WERI-Rb-1 (cell line): ENCODE results near the gene CAMTA1.

ENCODE experiments used
- DNase-seq: peaks from one replicate; pipeline ENCODE4 v3.0.0-alpha.2; 2020
- H3K27ac ChIP-seq: fragments of 250-450 bp; sonication (Bioruptor Pico); 2 replicates; pipeline ENCODE4 v1.5.1; 2020; ENCODE audit warnings: mild to moderate bottlenecking, moderate library complexity
- H3K27me3 ChIP-seq: fragments of 250-450 bp; sonication (Bioruptor Pico); 2 replicates; pipeline ENCODE4 v1.5.1; 2021; ENCODE audit warnings: mild to moderate bottlenecking, low read depth, moderate library complexity; ENCODE audit not compliant: insufficient read depth, severe bottlenecking
- H3K36me3 ChIP-seq: fragments of 250-450 bp; sonication (Bioruptor Pico); 2 replicates; pipeline ENCODE4 v1.5.1; 2020; ENCODE audit warnings: mild to moderate bottlenecking, moderate library complexity
- H3K4me3 ChIP-seq: 2 replicates; pipeline ENCODE4 v1.5.1; 2011; ENCODE audit warnings: low read depth, mild to moderate bottlenecking, control low read depth, low read length
- H3K9me3 ChIP-seq: fragments of 250-450 bp; sonication (Bioruptor Pico); 2 replicates; pipeline ENCODE4 v1.5.1; 2021; ENCODE audit warnings: mild to moderate bottlenecking, moderate library complexity; ENCODE audit not compliant: severe bottlenecking
- TF ChIP-seq, protein P1 (sequence below): IDR thresholded peaks from 2 replicates; pipeline ENCODE4 v1.5.1; 2011; ENCODE audit warnings: low read depth, mild to moderate bottlenecking, control low read depth, inconsistent platforms, low read length

CAMTA1 gene

DNA sequence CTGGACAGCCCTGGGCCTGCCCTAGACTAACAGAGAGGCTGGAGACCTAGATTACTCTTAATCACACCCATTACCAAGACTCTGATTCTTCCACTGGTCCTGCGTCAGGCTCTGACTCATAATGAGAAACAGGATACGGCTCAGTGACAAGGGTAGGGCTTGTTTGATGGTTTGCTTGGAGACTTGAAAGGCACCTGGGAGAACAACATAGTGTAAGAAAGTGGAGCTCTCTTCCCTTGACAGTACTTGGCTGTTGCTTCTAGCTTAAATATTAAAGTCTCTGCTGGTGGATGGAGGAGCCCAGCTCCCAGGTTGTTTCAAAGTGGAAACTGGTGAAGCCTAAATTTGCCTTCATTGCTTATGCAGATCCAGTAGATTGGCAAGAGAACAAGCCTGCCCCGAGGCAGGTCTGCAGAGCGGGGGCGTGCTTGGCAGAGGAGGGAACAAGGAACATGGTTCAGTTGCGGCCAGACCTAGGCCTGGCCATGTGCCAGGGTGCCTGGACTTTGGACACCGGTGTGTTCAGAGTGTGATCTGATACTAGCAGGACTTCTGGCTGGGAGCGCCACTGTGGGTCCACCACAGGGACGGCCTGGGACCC, 480.6 kb downstream of the CAMTA1 start:
- no peak overlapping the region for H3K4me3 ChIP-seq
- H3K27me3 ChIP-seq = no peaks in the 10 kb centered on the region
- H3K27ac ChIP-seq = no peak overlapping the region
- TF ChIP-seq, protein P1, sequence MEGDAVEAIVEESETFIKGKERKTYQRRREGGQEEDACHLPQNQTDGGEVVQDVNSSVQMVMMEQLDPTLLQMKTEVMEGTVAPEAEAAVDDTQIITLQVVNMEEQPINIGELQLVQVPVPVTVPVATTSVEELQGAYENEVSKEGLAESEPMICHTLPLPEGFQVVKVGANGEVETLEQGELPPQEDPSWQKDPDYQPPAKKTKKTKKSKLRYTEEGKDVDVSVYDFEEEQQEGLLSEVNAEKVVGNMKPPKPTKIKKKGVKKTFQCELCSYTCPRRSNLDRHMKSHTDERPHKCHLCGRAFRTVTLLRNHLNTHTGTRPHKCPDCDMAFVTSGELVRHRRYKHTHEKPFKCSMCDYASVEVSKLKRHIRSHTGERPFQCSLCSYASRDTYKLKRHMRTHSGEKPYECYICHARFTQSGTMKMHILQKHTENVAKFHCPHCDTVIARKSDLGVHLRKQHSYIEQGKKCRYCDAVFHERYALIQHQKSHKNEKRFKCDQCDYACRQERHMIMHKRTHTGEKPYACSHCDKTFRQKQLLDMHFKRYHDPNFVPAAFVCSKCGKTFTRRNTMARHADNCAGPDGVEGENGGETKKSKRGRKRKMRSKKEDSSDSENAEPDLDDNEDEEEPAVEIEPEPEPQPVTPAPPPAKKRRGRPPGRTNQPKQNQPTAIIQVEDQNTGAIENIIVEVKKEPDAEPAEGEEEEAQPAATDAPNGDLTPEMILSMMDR = no peak
- H3K9me3 ChIP-seq = peaks cover 6% of the 10 kb centered on the region
- no peak for DNase-seq
- no peaks in the 10 kb centered on the region for H3K36me3 ChIP-seq

DNA sequence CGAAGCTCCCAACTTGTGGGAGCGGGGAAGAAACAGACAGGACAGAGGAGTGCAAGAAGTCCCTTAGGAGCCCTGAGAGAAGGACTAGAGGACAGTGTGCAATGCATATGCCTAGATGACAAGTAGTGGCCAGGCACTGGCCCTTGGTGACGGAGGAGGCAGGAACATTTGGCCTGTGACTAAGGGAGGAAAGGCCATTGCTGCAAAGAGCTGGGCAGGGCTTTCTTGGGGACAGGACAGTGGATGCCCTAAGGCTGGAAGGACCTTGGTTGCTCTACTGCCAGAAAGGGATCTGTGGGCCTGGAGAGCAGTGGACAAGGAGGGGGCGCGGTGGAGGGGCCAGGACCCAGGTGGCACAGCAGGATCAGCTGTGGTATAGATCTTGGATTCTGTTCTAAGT, 481.3 kb downstream of the CAMTA1 start:
- H3K4me3 ChIP-seq = no peak overlapping the region
- TF ChIP-seq, protein P1 = no peak
- H3K36me3 ChIP-seq = no peaks in the 10 kb centered on the region
- DNase-seq = no peak
- H3K27ac ChIP-seq = no peak overlapping the region
- H3K9me3 ChIP-seq = peaks cover 6% of the 10 kb centered on the region
- no peaks in the 10 kb centered on the region for H3K27me3 ChIP-seq

DNA sequence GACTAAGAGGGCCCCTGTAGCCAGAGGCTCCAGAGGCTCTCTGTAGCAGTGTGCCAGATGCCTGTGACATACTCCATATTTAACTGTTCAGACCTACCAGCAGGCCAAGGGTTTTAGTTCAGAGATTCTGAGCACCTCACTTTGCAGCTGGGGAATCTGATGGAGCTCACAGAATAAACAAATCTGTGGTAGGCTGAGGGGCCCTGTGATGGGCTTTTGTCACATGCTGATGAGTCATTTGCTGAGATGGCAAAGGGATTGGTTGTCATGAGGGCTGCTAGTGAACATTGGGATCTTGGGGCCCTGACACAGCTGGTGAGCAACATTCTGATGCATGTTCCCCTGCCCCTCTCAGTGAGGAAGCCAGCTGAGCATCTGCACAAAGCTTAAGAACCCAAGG, 482.2 kb downstream of the CAMTA1 start:
- H3K27ac ChIP-seq = no peak overlapping the region
- TF ChIP-seq, protein P1 = no peak
- no peaks in the 10 kb centered on the region for H3K27me3 ChIP-seq
- no peak for DNase-seq
- no peaks in the 10 kb centered on the region for H3K36me3 ChIP-seq
- no peak overlapping the region for H3K4me3 ChIP-seq
- H3K9me3 ChIP-seq = peaks cover 6% of the 10 kb centered on the region

DNA sequence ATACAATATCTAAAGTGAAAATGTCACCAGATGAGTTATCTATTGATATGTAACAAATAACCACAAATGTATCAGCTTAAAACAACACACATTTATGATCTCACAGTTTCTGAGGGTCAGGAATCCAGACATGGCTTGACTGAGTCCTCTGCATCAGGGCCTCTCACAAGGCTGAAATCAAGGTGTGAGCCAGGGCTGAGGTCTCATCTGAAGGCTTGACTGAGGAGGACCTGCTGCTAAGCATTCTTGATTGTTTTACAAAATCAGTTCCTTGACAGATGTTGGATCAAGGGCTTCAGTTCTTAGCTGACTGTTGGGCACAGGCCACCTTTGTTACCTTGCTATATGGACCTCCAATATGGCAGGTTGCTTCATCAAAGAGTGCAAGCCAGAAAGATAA, 483.7 kb downstream of the CAMTA1 start:
- no peaks in the 10 kb centered on the region for H3K36me3 ChIP-seq
- DNase-seq = no peak
- no peaks in the 10 kb centered on the region for H3K27me3 ChIP-seq
- H3K9me3 ChIP-seq = peaks cover 6% of the 10 kb centered on the region
- no peak overlapping the region for H3K27ac ChIP-seq
- TF ChIP-seq, protein P1 = no peak
- no peak overlapping the region for H3K4me3 ChIP-seq

DNA sequence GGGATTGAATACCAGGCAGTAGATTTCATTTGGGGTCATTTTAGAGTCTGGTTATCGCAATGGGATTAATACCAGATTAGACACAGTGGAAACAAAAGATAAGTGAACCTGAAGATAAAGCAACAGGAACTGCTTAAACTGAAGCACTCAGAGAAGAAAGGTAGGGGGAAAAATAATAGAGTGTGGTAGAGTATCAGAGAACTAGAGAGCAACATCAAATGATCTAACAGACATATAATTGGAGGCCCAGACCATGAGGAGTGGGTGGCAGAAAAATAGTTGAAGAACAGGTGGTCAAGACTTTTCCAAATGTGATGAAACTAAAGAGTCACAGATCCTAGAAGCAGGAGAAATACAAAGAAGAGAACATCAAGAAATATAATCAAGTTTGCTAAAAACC, 484.3 kb downstream of the CAMTA1 start:
- TF ChIP-seq, protein P1 = no peak

DNA sequence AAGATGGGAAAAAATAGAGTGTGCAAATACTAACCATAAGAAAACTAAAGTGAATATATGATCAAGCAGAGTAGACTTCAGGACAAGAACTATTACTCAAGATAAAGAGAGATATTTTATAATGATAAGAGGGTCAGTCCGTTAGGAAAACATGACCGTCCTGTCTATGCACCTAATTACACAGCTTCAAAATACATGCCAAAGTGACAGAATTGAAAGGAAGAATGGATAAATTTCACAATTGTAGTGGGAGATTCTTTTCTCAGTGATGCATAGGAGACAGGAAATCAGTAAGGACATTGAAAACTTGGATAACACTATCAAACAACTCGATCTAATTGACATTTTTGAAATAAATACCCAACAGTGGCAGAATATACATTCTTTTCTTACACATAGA, 489.0 kb downstream of the CAMTA1 start:
- Histone ChIP-seq H3K36me3 (no peaks in the 10 kb centered on the region), H3K27ac (no peak overlapping the region), H3K9me3 (peaks cover 12% of the 10 kb centered on the region), H3K4me3 (no peak overlapping the region), H3K27me3 (no peaks in the 10 kb centered on the region)
- TF ChIP-seq, protein P1 = no peak
- no peak for DNase-seq

More for the DNA sequence above, 484.3 kb downstream of the CAMTA1 start:
- H3K9me3 ChIP-seq = peaks cover 6% of the 10 kb centered on the region
- H3K4me3 ChIP-seq = no peak overlapping the region
- no peak overlapping the region for H3K27ac ChIP-seq
- H3K27me3 ChIP-seq = no peaks in the 10 kb centered on the region
- no peaks in the 10 kb centered on the region for H3K36me3 ChIP-seq
- DNase-seq = no peak
